Left forelimb (tissue), 1 donor: Measurements from ENCODE around the gene PDE3B.
"Not testable (repeated sequence)": the region's sequence is repeated elsewhere in the genome, so short reads cannot be mapped to it uniquely, and the experiment has no call there.

Experiments
- DNase-seq: peaks from one replicate; pipeline ENCODE4 v3.0.0-alpha.2; 2018; ENCODE audit warnings: low spot score

PDE3B gene

GRCh38 chr11:14812757-14813156 is 169.2 kb downstream of the PDE3B start:
- DNase-seq, result no peak

- DNase-seq, result no peak
Measured at GRCh38 chr11:14813516-14813915, 169.9 kb downstream of the PDE3B start.

- DNase-seq, result no peak
Measured at GRCh38 chr11:14818779-14819178, 175.2 kb downstream of the PDE3B start.

GRCh38 chr11:14819596-14819995 is 176.0 kb downstream of the PDE3B start:
- no peak for DNase-seq

- DNase-seq, result no peak
Measured at GRCh38 chr11:14821031-14821430, 177.4 kb downstream of the PDE3B start.

- DNase-seq, result no peak
Measured at GRCh38 chr11:14826600-14826999, 183.0 kb downstream of the PDE3B start.

- DNase-seq, result no peak
Measured at GRCh38 chr11:14835496-14836492, 192.2 kb downstream of the PDE3B start.

GRCh38 chr11:14842002-14842401 is 198.4 kb downstream of the PDE3B start:
- no peak for DNase-seq

- no peak for DNase-seq
Measured at GRCh38 chr11:14852571-14853177, 209.1 kb downstream of the PDE3B start.

- no peak for DNase-seq
Measured at GRCh38 chr11:14854057-14854456, 210.5 kb downstream of the PDE3B start.

GRCh38 chr11:14855890-14856289 is 212.3 kb downstream of the PDE3B start:
- DNase-seq, result no peak

- DNase-seq, result no peak
Measured at GRCh38 chr11:14857621-14858020, 214.0 kb downstream of the PDE3B start.

GRCh38 chr11:14858404-14858803 is 214.8 kb downstream of the PDE3B start:
- no peak for DNase-seq

- no peak for DNase-seq
Measured at GRCh38 chr11:14860511-14860910, 216.9 kb downstream of the PDE3B start.

GRCh38 chr11:14861680-14862079 is 218.1 kb downstream of the PDE3B start:
- DNase-seq, result no peak

GRCh38 chr11:14863775-14864174 is 220.2 kb downstream of the PDE3B start:
- not testable (repeated sequence) for DNase-seq

GRCh38 chr11:14872032-14872431 is 228.4 kb downstream of the PDE3B start:
- DNase-seq, result no peak

- DNase-seq, result no peak
Measured at GRCh38 chr11:14873632-14874031, 230.0 kb downstream of the PDE3B start.

GRCh38 chr11:14875163-14875562 is 231.6 kb downstream of the PDE3B start:
- DNase-seq, result no peak

- DNase-seq, result no peak
Measured at GRCh38 chr11:14881576-14882193, 238.1 kb downstream of the PDE3B start.

GRCh38 chr11:14882196-14882595 is 238.6 kb downstream of the PDE3B start:
- DNase-seq, result no peak

- not testable (repeated sequence) for DNase-seq
Measured at GRCh38 chr11:14883683-14884082, 240.1 kb downstream of the PDE3B start.
